HG03196 (cell line): ENCODE data around the gene AUTS2.
"Not testable (repeated sequence)": the region's sequence is repeated elsewhere in the genome, so short reads cannot be mapped to it uniquely, and the experiment has no call there.

Experiments
- ATAC-seq: cut with Tn5 transposase; IDR thresholded peaks from one replicate; pipeline ENCODE4 v1.9.1; 2021; ENCODE audit not compliant: unreplicated experiment

The AUTS2 gene

DNA sequence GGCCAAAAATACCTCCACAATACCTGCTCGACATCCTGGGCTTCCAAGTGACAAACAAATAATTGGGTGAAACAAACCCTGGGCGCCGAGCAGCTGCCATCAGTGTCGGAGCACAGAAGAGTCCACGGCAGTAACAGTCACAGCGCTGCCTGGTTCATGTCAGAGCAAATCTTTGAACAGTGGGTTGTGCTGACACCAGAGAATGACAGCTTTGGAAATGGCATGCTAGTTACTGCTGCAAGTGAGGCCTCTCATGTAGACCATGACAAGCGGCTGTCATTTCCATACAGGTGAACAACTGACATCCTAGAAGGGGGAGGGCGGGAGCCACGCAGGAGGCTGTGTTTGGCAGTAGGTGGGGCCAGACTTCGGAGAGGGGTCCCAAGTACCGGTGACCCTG lies 1113.2 kb downstream of the AUTS2 start:
- ATAC-seq = no peak

DNA sequence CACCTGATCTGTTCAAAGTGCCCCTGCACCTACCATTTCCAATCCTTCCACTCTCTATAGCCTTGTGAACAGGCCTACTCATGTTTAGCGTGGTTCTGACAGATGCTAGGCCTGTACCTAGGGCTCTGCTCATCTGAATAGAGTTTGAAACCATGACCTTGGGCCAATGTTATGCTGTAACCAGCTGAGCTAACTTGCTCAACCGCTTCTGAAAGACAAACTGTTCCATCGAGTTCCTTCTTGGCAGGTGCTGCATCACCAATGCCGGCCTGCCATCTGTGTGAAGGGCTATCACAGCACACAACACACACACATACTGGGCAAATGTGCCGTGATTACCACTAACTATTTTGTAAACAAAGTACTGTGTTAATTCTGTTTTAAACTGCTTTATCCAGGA lies 1114.7 kb downstream of the AUTS2 start:
- ATAC-seq = no peak

DNA sequence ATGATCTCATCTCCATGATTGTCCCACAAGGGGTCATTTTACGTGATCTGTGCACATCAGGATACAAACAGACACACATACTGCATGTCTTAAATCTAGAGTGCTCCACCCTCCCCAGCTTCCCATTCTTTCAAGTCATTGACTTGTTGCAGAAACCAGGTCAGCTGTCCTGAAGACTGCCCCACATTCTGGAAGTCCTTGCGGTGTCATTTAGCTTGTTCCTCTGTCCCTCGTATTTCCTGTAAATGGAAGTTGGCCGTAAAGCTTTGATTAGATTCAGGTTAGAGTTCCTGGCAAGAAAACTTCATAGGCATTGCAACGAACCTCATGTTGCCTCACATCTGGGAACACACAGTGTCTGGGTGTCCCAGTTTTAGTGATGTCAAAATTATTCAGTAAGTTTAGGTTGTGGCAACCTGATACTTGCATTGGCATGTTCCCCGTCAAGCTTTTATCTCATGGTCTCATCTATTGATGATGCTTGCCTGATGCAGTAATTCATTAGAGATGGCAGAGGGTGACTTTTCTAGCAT lies 1116.3 kb downstream of the AUTS2 start:
- no peak for ATAC-seq

DNA sequence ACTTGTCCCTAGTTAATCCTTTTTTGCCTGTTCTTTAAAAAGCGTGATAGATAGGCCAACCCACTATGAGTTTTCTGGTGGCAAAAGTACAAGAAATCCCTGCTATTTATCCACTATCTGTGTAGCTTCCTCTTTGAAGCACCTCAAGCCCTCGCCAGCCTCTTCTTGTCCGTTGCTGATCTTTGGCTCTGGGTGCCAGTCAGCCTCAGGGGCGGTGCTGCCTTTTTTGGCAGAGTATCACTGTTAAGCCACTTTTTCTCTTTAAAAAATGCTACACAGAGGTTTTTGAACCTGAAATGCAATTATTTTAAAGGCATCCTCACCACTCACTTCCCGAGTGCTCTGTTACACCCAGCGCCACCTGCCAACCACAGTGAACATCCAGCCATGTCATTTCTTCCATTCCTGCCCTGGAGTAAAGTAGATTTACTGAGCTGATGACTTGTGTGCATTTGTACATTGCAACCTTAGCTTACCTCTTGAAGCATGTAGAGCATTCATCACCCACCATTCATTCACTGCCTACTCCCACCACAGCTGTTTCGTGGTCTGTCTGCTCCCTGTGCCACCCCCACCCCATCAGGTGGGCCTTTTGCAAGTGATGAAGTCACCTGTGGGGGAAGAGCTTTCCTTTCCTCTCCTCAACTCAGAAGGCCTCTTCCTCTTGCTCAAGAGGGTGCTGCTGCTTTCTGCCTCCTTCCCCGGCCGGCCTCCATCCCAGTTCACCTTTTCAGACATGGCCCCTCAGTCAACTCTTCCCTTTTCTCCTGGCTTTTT lies 1119.5 kb downstream of the AUTS2 start:
- no peak for ATAC-seq

DNA sequence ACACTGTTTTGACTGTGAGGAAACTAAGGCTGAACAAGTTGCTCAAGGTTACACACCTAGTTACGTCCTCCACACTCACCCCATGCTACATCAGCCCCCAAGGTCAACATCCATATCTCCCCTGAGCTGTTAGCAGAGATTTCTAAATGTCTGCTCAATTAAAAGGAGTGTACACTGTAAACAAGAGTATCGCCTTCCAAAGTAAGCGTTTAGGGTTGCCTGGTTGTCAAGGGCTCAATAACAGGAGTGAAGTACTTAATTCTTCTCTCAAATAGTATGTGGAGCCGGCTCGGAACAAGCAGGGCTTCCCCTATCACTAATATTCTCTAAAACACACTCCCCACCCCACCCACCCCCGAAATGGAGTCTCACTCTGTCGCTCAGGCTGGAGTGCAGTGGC lies 1120.8 kb downstream of the AUTS2 start:
- no peak for ATAC-seq

DNA sequence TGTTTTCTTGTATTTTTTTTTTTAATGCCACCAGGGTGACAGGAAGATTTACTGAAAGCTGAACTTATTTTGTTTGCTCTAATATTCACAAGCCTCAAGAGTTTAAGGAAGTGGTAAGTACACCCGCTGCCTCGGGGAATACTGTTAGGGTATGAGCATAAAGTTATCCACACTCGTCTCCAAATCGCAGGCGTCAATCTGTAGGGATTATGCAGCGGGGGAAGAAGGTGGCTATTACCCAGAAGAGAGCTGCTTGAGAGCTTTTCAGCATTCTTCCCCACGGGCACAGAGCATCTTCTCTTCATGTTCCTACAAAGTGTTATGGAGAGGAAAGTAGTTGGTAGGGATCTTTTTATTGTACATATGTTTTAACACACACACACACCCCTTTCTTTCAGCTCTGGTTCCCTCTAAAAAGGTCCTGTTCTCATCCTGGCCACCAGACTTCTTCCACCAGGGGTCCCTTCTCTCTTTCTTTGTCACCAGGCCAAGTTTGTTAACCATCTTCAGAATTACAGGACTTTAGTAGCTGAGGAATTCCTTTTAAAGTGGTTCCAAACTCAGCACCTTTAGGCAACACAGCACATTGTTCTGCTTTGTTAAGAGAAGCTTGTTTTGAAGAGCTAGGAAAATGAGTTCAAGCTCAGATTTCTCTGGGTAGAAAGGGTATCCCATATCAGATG lies 1122.1 kb downstream of the AUTS2 start:
- ATAC-seq = no peak

DNA sequence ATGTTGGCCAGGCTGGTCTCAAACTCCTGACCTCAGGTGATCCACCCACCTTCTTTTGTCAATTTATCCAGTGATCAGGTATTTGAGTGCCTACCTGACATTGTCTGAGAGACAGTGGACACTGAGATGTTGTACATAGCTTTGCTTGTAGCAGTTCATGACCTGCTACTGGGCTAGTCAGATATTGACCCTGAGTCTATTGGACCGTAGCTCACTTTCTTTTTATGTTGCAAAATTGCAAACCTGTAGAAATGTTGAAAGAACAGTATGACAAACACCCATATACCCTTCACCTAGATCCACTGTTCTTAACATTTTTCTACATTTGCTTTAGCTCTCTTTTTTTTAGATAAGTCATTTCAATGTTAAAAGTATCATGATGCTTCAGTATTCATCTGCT lies 1123.2 kb downstream of the AUTS2 start:
- ATAC-seq = no peak

DNA sequence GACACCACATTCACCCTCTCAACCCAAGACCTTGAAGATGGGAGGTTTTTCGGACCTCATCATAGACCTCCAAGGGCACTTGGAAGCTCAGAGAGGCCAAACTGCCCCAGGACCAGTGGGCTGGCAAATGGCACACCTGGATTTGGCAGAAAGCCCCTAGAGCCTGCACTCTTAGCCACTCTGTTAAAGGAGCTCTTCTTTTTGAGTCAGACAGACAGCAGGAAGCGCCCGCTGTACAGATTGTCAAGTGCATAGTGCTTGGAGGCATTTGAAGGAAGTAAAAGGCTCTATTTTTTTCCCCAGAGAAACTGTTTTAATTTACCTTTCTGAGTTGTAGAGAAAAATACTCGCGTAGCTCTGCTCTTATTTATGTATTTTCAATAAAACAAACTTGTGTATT lies 1125.1 kb downstream of the AUTS2 start:
- no peak for ATAC-seq

DNA sequence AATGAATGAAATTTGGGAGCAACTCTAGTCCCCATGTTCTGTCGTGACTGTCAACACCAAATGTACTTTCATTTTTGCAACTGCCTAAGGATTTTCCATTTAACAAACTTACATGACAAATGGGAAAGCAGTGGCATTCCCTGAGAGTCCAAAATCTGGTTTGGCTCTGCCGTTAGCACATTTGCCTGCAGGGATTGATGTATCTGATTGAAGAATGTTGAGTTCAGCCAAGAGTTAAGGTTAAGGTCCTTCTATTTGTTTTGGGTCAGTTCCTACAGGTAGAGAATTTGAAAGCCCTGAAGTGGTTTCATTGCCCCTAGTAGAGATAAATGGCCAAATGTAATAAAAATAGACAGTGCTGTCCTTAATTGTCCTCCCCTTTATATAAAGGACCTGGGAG lies 1127.2 kb downstream of the AUTS2 start:
- ATAC-seq = no peak

DNA sequence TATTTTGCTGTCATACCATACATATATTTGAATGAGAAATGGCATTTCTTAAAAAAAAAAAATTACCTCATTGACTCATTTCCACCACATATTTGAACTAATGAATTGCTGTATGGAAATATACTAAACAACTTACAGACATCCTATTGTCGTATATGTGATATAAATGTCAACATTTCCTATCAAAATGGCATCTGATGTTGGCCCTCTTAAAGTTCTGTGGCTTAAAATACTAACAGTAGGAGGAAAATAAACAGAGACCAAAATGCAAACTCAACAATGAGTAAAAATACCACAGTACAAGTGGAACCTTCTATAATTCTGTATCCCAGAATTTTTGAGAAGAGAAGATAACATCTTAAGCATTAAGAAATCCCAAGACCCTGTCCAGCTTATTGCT lies 1128.0 kb downstream of the AUTS2 start:
- ATAC-seq = no peak

DNA sequence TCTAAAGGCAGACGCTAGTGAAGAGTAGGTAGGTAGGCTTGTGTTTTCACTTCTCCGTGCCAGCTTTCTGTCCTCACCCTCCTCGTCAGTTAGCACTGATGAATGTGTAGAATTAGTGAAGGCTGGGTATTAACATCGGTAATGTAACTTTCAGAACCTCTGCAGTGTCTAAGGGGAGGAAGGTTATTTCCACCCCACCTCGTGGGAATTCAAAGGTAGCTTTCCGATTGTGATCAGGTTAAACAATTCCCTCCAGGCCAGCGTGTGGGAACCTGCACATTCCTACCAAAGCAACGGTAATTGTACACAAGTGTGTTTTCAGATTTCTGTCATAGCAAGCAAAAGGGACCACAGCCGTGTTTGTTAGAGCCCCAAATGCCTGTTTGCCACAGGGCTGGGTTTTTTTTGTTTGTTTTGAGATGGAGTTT lies 1128.7 kb downstream of the AUTS2 start:
- ATAC-seq = peak; percentile 51

DNA sequence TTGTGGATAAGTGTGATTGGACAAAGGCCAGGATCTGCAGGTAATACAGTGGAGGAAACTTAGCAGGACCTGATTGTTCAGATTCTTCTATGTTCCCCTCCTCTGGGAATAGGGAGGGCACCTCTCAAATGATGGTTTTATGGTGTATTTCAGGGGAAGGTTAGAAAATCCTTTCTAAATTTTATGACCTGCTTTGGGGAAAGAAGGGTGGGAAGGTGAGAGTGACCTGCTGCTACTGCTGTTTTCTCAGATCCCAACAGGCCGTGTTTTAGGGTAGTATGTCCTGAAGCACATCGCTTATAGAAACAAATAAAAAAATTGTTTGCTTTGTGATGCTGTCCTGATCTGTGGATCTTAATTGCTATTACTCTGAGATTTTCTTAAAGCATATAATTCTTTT lies 1129.6 kb downstream of the AUTS2 start:
- no peak for ATAC-seq

DNA sequence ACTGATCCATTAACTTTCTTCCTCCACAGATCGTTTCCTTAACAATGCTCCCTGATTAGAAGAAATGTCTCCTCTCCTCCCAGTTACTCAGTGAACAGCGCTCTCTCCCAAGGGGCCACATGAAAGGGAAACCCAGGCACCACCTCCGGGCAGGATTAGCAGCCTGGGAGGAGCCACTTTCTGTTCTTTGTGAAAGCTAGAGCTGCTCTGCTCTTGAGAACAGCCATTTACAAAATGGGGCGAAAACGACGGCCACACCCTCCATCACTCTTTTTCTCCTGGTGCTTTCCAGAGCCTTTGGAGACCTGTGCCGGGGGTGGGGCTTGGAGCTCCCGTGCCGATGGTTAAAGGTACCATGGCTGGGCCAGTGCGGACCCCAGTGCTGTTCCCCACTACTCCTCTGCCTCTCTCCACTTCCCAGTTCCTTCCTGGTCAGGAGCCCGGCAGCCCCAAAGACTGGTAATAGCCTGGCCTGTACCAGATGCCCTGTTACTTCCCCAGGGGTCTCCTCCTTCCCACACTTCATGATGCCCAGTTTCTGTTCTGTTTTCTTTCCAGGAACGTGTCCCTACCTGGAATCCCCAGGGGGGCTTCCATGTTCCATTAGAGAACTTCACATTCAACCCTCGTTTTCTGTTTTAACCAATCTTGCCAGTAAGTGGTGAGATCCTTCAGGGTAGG lies 1130.7 kb downstream of the AUTS2 start:
- no peak for ATAC-seq

DNA sequence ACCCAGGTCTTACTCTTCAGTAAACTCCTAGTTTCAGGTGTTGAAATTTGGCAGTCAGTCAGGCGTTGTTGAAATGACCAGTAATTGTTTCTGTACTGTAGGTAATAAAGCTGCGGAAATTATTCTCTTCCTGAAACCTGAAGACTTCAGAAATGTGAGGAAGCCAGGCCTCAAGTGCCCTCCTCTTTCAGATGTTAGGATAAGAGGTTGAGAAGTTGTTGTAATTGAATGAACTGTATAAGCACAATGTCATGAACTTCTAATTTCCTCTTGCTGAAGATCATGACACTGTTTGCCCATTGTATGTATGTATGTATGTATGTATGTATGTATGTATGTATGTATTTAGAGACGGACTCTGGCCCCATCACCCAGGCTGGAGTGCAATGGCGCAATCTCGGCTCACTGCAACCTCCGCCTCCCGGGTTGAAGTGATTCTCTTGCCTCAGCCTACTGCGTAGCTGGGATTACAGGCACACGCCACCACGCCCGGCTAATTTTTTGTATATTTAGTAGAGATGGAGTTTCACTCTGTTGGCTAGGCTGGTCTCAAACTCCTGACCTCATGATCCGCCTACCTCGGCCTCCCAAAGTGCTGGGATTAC lies 1131.4 kb downstream of the AUTS2 start:
- not testable (repeated sequence) for ATAC-seq

DNA sequence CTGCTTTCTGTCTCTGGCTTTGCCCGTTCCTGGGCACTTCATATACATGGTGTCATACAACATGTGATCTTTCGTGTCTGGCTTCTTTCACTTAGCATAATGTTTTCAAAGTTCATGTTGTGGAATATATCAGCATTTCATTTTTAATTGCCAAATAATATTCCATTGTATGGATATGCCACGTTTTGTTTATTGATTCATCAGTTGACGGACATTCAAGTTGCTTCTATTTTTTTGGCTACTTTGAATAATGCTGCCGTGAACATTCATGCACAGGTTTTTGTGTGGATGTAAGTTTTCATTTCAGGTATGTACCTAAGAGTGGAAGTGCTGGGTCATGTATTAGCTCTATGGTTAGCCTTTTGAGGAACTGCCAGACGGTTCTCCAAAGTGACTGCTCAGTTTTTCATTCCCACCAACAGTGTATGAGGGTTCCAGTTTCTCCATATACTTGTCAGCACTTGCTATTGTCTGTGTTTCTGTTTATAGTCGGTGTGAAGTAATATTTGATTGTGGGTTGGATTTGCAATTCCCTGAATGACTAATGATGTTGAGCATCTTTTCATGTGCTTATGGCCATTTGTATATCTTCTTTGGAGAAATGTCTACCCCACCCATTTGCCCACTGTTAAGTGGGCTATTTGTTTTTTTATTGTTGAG lies 1132.3 kb downstream of the AUTS2 start:
- ATAC-seq = no peak

DNA sequence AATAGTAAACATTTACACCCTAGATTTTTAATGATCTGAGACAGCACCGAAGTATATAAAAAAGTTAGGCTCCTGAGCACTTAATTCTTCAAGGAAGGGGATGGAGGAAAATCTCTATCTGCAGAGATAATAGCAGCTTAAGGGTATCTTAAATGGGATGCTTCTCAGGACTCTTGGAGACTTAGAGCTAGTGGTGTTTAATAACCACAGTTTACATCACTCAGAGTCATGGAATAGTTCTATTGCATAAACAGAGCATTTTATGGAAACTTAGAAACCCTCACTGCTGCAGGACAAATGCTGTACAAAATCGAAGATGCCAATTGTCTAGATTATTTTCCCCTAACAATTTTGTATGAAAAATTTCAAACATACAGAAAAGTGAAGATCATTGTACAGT lies 1134.8 kb downstream of the AUTS2 start:
- ATAC-seq = no peak

DNA sequence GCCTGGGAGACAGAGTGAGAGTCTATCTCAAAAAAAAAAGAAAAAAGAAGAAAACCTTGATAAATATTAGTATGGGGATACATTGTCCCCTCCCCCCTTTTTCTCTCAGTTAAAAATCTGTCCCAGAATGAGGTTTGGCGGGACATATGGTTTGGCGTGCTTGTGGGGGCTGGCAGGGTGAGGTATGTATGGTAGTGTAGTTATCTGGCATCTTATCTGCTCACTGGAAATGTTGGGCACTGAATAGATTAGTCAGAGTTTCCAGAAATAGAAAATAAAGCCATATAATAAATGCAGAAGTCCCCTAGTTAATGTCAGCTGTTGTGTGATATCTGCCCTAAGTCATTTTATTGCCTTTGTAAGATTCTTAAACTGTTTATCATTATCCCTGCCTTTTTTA lies 1136.1 kb downstream of the AUTS2 start:
- no peak for ATAC-seq

DNA sequence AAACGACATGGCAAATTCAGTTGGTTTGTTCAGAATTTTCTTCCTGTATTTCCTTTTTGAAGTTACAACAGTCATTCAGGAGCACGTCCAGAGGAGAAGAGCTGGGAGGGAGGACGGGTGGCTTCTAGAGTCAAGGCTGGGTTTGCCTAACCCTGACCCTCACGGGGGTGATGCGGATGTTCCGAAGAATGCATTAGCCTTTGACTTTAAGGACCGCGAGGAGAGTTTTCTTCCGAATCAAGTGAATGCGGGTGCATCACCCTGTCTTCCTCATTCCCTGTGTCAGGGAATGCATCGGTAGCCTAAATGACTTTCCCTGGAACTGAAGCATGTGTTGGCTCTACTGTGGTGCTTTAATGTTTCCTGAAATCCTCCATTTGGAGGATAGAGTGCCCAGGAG lies 1137.0 kb downstream of the AUTS2 start:
- no peak for ATAC-seq

DNA sequence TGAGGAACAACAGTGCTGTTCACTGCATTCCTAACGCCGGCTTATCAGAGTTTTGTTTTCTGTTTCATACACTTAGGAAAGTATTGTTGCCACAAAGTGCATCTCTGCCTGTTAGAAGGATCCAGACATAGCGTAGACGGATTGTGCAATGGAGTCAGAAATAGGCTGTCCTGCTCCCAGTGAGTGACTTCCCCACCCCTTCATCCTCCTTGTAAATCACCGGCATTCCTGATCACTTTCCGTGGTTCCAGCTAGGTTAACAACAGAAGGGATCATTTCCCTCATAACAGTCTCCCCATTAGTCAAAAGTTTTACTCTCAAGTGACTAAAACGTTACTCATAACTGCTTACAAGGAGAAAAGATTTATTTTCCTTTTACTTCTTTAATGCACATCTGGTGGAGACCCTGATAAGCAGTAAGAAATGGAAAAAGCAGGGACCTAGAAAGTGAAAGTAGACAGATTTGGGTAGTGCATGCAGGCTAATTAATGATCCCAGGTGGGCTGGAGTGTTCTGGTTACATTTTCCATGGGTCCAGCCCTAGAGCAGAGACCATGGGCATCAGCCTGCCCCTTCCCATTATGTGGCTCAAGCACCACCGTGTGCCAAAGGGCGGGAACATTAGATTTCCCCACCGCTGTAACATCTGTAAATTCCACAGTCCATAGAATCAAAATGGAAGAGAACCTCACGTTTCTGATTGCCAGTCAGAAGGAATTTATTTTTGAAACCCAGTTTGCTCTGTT lies 1138.6 kb downstream of the AUTS2 start:
- ATAC-seq = no peak

DNA sequence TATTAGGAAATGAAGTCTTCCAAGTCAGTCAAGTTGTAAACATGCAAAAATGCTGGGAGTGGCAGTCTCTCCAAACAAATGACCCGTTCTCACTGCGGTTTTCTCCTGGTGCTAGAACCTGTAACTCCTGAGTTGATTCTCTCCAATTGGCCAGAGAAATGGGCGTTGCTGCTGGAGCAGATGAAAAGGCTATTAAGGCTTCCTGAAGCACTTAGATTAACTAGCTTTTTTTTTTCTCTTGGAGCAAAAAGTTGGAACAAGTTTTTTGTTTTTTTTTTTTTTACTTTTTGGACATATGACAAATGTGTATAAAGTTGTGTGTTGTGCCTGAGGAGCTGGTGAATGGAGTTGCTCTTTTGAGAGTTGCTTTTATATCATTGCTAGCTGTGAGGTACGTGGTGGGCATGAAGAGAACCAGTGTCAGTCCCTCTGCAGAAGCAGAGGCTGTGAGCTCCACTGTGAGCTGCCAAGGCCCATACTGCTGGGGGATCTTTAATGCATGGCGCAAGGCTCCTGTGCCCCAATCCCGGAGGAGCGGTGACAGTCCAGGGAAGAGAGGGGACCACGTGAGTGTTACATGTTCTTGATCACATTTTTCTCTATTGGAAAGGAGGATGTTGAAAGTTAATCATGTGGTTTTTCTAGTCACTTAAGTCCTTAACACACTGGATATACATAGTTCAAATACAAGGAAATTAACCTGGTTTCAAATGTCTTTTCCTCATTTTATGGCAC lies 1140.0 kb downstream of the AUTS2 start:
- no peak for ATAC-seq
